ENCODE results near the gene FRMD1.

FRMD1 gene

GRCh38 chr6:168115748-168116437, 36.9 kb upstream of the FRMD1 start:
- TF ChIP-seq SPI1 (IDR thresholded peaks at IDR 0.05; ENCODE audit: borderline replicate concordance, low read depth) (no peak), CTCF (IDR thresholded peaks at IDR 0.05; ENCODE audit: insufficient read depth, low read length) (no peak), GABPA (IDR thresholded peaks at IDR 0.05; ENCODE audit: low read depth) (no peak), REST (IDR thresholded peaks at IDR 0.05; ENCODE audit: insufficient replicate concordance, low read depth) (no peak), POLR2AphosphoS5 (IDR thresholded peaks at IDR 0.05; ENCODE audit: low read depth) (no peak)
- Histone ChIP-seq H3K4me3 (replicated peaks; ENCODE audit: insufficient read depth, low read length) (no peak overlapping the region), H3K27me3 (ENCODE audit: insufficient read depth, poor library complexity, severe bottlenecking) (no peaks in the 10 kb centered on the region), H3K27ac (replicated peaks) (no peak overlapping the region)
- no peak for DNase-seq (ENCODE audit: low read depth in 1 of 2, low spot score in 1 of 2)

- no peak overlapping the region for H3K4me3 ChIP-seq (replicated peaks; ENCODE audit: insufficient read depth, low read length)
- TF ChIP-seq REST (IDR thresholded peaks at IDR 0.05; ENCODE audit: insufficient replicate concordance, low read depth) (no peak), POLR2AphosphoS5 (IDR thresholded peaks at IDR 0.05; ENCODE audit: low read depth) (no peak), GABPA (IDR thresholded peaks at IDR 0.05; ENCODE audit: low read depth) (no peak), CTCF (IDR thresholded peaks at IDR 0.05; ENCODE audit: insufficient read depth, low read length) (no peak), SPI1 (IDR thresholded peaks at IDR 0.05; ENCODE audit: borderline replicate concordance, low read depth) (no peak)
- no peak for DNase-seq (ENCODE audit: low read depth in 1 of 2, low spot score in 1 of 2)
- H3K27ac ChIP-seq (replicated peaks) = no peak overlapping the region
- H3K27me3 ChIP-seq (ENCODE audit: insufficient read depth, poor library complexity, severe bottlenecking) = no peaks in the 10 kb centered on the region
These were observed 34.2 kb upstream of the FRMD1 start for GRCh38 chr6:168113226-168113625.

- no peak for DNase-seq (ENCODE audit: low read depth in 1 of 2, low spot score in 1 of 2)
- TF ChIP-seq REST (IDR thresholded peaks at IDR 0.05; ENCODE audit: insufficient replicate concordance, low read depth) (no peak), CTCF (IDR thresholded peaks at IDR 0.05; ENCODE audit: insufficient read depth, low read length) (no peak), SPI1 (IDR thresholded peaks at IDR 0.05; ENCODE audit: borderline replicate concordance, low read depth) (no peak), POLR2AphosphoS5 (IDR thresholded peaks at IDR 0.05; ENCODE audit: low read depth) (no peak), GABPA (IDR thresholded peaks at IDR 0.05; ENCODE audit: low read depth) (no peak)
- H3K27ac ChIP-seq (replicated peaks) = no peak overlapping the region
- H3K4me3 ChIP-seq (replicated peaks; ENCODE audit: insufficient read depth, low read length) = no peak overlapping the region
- H3K27me3 ChIP-seq (ENCODE audit: insufficient read depth, poor library complexity, severe bottlenecking) = no peaks in the 10 kb centered on the region
These were observed 32.9 kb upstream of the FRMD1 start for GRCh38 chr6:168111911-168112310.
